GM12891 (cell line): ENCODE measurements around the gene ABCG4.

Experiments used
- POLR2A ChIP-seq: IDR thresholded peaks from 2 replicates; pipeline ENCODE4 v1.6.1; 2011; ENCODE audit warnings: low read depth, low read length, control low read depth
- POLR2AphosphoS5 ChIP-seq: IDR thresholded peaks from 2 replicates; pipeline ENCODE4 v1.6.1; 2011; ENCODE audit warnings: low read depth, low read length, control low read depth
- POU2F2 ChIP-seq: IDR thresholded peaks from 2 replicates; pipeline ENCODE4 v1.6.1; 2011; ENCODE audit warnings: low read depth, mild to moderate bottlenecking, control low read depth, low read length, moderate library complexity
- SPI1 ChIP-seq: IDR thresholded peaks from 2 replicates; pipeline ENCODE4 v1.6.1; 2011; ENCODE audit warnings: low read depth, low read length, control low read depth
- TAF1 ChIP-seq: IDR thresholded peaks from 2 replicates; pipeline ENCODE4 v1.6.1; 2011; ENCODE audit warnings: low read depth, low read length, control low read depth

DNA sequence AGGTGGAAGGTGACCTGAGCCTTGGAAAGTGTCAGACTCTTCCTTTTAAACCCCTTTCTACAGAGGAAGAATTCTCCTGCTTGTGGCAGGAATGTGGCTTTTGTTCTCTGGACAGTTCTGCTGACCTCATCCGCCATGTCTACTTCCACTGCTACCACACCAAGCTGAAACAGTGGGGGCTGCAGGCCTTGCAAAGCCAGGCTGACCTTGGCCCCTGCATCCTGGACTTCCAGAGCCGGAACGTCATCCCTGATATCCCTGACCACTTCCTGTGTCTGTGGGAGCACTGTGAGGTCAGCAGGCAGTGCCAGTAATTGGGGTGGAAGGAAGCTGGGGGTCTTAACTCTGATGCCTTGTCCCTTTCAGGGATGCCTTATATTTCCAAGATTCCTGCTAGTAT, 18.2 kb upstream of the ABCG4 start:
- TF ChIP-seq POLR2A (no peak), SPI1 (no peak), POLR2AphosphoS5 (no peak), TAF1 (no peak), POU2F2 (no peak)
